Panc1 (cell line): ENCODE measurements around the gene C4orf51. TPM values are rescaled to one million over a fixed set of nuclear protein-coding genes. Genes with fewer than 3 reads are reported as not detected.

Experiments
- ATAC-seq: fragments of 200-7000 bp; cut with Tn5 transposase; 2 replicates; pipeline ENCODE4 v1.9.1; 2020; ENCODE audit warnings: mild to moderate bottlenecking, moderate library complexity
- BruUV-seq: library from RNA; stranded (reverse); fragments of 400-500 nt; replicated peaks from 2 replicates; lab custom pipeline; 2021; lab: Mats Ljungman, UMichigan
- CTCF ChIA-PET: fragments of 300-600 bp; sonication (Branson Sonifier 250); formaldehyde crosslinking; loops from one replicate; lab custom pipeline; 2022; ENCODE audit warnings: antibody characterized with exemption; lab: Charles Lee
- POLR2A ChIA-PET: fragments of 300-600 bp; sonication (Branson Sonifier 250); formaldehyde crosslinking; loops from one replicate; lab custom pipeline; 2022; ENCODE audit warnings: antibody characterized with exemption; lab: Charles Lee
- DNase-seq: peaks from one replicate; pipeline ENCODE4 v3.0.0-alpha.2; 2010; ENCODE audit warnings: low read depth, low spot score
- H3K27ac ChIP-seq: 2 replicates; pipeline ENCODE4 v1.5.1; 2011; ENCODE audit warnings: mild to moderate bottlenecking, low read length, inconsistent platforms
- H3K27me3 ChIP-seq: fragments of 200-500 bp; sonication (Bioruptor generic); 2 replicates; pipeline ENCODE4 v1.6.0; 2014; ENCODE audit warnings: low read length, inconsistent platforms; ENCODE audit not compliant: control insufficient read depth, insufficient read depth
- H3K36me3 ChIP-seq: fragments of 200-500 bp; sonication (Bioruptor generic); 2 replicates; pipeline ENCODE4 v1.5.1; 2014; ENCODE audit warnings: inconsistent platforms, mild to moderate bottlenecking, low read length, moderate library complexity; ENCODE audit not compliant: control insufficient read depth, insufficient read depth
- H3K4me1 ChIP-seq: 2 replicates; pipeline ENCODE4 v1.5.1; 2011; ENCODE audit warnings: inconsistent platforms, mild to moderate bottlenecking, low read length, moderate library complexity; ENCODE audit not compliant: control insufficient read depth, insufficient read depth
- H3K4me3 ChIP-seq, 2 experiments: 2 replicates each; pipeline ENCODE4 v1.5.1; 2011 to 2012; ENCODE audit warnings: low read depth in 2 of 2, low read length in 2 of 2, mild to moderate bottlenecking in 2 of 2, inconsistent platforms in 1 of 2, moderate library complexity in 1 of 2
- H3K9me3 ChIP-seq: fragments of 200-500 bp; sonication (Bioruptor generic); 2 replicates; pipeline ENCODE4 v1.5.1; 2014; ENCODE audit warnings: low read depth, mild to moderate bottlenecking, inconsistent platforms, low read length, moderate library complexity; ENCODE audit not compliant: control insufficient read depth, insufficient read depth
- POLR2AphosphoS5 ChIP-seq: IDR thresholded peaks from 2 replicates; pipeline ENCODE4 v1.6.1; 2012; ENCODE audit warnings: mild to moderate bottlenecking, low read depth, low read length, moderate library complexity
- SIN3A ChIP-seq: IDR thresholded peaks from 2 replicates; pipeline ENCODE4 v1.6.1; 2012; ENCODE audit warnings: low read depth, mild to moderate bottlenecking, low read length, moderate library complexity, borderline replicate concordance; ENCODE audit not compliant: insufficient read depth
- TCF7L2 ChIP-seq: IDR thresholded peaks from 2 replicates; pipeline ENCODE4 v1.6.1; 2011; ENCODE audit warnings: mild to moderate bottlenecking, low read depth, low read length, inconsistent platforms
- in situ Hi-C: cut with HindIII; loops from 2 replicates; pipeline ENCODE4 v1.10.0; 2016; ENCODE audit warnings: low sequenced_read_pairs, low pct_unique_long_range_greater_than_20kb
- intact Hi-C: fragments of 100-400 bp; cut with micrococcal nuclease; formaldehyde crosslinking; loops from one replicate; pipeline ENCODE4 v1.10.0; 2022; ENCODE audit not compliant: unreplicated experiment
- total RNA-seq: library from RNA; stranded (reverse); gene quantifications from one replicate; pipeline ENCODE4 v1.2.1, GENCODE V29; 2021; ENCODE audit not compliant: unreplicated experiment
- TF ChIP-seq, protein P1 (sequence below), 2 experiments: IDR thresholded peaks; 2 replicates each; pipeline ENCODE4 v1.6.1; 2011 to 2012; ENCODE audit warnings: low read depth in 2 of 2, control low read depth in 1 of 2, low read length in 1 of 2, mild to moderate bottlenecking in 1 of 2, moderate library complexity in 1 of 2; ENCODE audit not compliant: insufficient read depth in 1 of 2
- TF ChIP-seq, protein P2 (sequence below): fragments of 450-650 bp; IDR thresholded peaks from 2 replicates; pipeline ENCODE4 v1.5.1; 2017; ENCODE audit warnings: mild to moderate bottlenecking

C4orf51 gene
- total RNA-seq, 1 experiment from 2014 or later, result not detected

DNA sequence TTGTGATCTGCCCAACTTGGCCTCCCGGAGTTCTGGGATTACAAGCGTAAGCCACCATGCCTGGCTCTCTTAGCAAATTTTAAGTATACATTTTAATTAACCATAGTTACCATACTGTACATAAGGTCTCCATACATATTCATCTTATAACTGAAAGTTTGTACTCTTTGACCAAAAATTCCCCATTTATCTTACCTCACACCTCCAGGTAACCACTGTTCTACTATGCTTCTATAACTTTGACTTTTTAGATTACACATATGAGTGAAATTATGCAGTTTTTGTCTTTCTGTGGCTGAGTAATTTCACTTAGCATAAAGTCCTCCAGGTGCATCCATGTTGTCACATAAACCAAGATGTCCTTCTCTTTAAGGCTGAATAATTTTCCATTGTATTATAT lies 17.4 kb downstream of the C4orf51 start:
- H3K27me3 ChIP-seq, result no peaks in the 10 kb centered on the region
- DNase-seq (no peak), ATAC-seq (no peak)
- POLR2A ChIA-PET, result no interaction called here
- BruUV-seq, result no TSS peak
- CTCF ChIA-PET, result no interaction called here
- H3K9me3 ChIP-seq, result no peaks in the 10 kb centered on the region
- H3K4me1 ChIP-seq, result no peaks in the 10 kb centered on the region
- no peaks in the 10 kb centered on the region for H3K36me3 ChIP-seq
- TF ChIP-seq, protein P1, sequence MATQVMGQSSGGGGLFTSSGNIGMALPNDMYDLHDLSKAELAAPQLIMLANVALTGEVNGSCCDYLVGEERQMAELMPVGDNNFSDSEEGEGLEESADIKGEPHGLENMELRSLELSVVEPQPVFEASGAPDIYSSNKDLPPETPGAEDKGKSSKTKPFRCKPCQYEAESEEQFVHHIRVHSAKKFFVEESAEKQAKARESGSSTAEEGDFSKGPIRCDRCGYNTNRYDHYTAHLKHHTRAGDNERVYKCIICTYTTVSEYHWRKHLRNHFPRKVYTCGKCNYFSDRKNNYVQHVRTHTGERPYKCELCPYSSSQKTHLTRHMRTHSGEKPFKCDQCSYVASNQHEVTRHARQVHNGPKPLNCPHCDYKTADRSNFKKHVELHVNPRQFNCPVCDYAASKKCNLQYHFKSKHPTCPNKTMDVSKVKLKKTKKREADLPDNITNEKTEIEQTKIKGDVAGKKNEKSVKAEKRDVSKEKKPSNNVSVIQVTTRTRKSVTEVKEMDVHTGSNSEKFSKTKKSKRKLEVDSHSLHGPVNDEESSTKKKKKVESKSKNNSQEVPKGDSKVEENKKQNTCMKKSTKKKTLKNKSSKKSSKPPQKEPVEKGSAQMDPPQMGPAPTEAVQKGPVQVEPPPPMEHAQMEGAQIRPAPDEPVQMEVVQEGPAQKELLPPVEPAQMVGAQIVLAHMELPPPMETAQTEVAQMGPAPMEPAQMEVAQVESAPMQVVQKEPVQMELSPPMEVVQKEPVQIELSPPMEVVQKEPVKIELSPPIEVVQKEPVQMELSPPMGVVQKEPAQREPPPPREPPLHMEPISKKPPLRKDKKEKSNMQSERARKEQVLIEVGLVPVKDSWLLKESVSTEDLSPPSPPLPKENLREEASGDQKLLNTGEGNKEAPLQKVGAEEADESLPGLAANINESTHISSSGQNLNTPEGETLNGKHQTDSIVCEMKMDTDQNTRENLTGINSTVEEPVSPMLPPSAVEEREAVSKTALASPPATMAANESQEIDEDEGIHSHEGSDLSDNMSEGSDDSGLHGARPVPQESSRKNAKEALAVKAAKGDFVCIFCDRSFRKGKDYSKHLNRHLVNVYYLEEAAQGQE (IDR thresholded peaks at IDR 0.05; ENCODE audit: insufficient read depth in 1 of 2, low read depth in 2 of 2, low read length in 1 of 2), result no peak
- TF ChIP-seq TCF7L2, result no peak
- TF ChIP-seq, protein P2, sequence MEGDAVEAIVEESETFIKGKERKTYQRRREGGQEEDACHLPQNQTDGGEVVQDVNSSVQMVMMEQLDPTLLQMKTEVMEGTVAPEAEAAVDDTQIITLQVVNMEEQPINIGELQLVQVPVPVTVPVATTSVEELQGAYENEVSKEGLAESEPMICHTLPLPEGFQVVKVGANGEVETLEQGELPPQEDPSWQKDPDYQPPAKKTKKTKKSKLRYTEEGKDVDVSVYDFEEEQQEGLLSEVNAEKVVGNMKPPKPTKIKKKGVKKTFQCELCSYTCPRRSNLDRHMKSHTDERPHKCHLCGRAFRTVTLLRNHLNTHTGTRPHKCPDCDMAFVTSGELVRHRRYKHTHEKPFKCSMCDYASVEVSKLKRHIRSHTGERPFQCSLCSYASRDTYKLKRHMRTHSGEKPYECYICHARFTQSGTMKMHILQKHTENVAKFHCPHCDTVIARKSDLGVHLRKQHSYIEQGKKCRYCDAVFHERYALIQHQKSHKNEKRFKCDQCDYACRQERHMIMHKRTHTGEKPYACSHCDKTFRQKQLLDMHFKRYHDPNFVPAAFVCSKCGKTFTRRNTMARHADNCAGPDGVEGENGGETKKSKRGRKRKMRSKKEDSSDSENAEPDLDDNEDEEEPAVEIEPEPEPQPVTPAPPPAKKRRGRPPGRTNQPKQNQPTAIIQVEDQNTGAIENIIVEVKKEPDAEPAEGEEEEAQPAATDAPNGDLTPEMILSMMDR, result no peak
- TF ChIP-seq POLR2AphosphoS5, result no peak
- no peak for TF ChIP-seq SIN3A
- intact Hi-C loops, result no loop called here
- no peak overlapping the region for H3K27ac ChIP-seq
- no peak overlapping the region for H3K4me3 ChIP-seq
- in situ Hi-C loops, result no loop called here

DNA sequence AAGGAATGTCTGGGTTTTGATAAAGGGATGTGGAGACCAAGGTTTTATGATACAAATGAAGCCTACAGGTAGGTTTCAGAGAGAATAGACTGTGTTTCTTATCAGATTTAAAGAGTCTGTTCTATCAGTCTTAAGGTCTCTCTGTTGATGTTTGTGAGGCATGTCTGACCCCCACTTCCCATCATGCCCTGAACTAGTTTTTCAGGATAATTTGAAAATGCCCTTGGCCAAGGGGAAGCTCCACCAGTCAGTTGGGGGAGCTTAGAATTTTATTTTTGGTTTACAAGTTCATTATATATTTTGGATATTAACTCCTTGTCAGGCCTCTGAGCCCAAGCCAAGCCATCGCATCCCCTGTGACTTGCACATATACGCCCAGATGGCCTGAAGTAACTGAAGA lies 18.6 kb downstream of the C4orf51 start:
- CTCF ChIA-PET, result no interaction called here

More for the DNA sequence above, 18.6 kb downstream of the C4orf51 start:
- TF ChIP-seq, protein P2, result no peak
- TF ChIP-seq SIN3A, result no peak
- TF ChIP-seq, protein P1 (IDR thresholded peaks at IDR 0.05; ENCODE audit: insufficient read depth in 1 of 2, low read depth in 2 of 2, low read length in 1 of 2), result no peak
- TF ChIP-seq TCF7L2, result no peak
- no peak for TF ChIP-seq POLR2AphosphoS5
- in situ Hi-C loops (no loop called here), intact Hi-C loops (no loop called here)
- no peaks in the 10 kb centered on the region for H3K4me1 ChIP-seq
- H3K27ac ChIP-seq, result no peak overlapping the region
- H3K9me3 ChIP-seq, result no peaks in the 10 kb centered on the region
- BruUV-seq, result no TSS peak
- H3K4me3 ChIP-seq, result no peak overlapping the region
- no peak for DNase-seq
- POLR2A ChIA-PET, result no interaction called here
- H3K27me3 ChIP-seq, result no peaks in the 10 kb centered on the region
- ATAC-seq, result no peak
- no peaks in the 10 kb centered on the region for H3K36me3 ChIP-seq
